GM19468 (cell line): Measurements from ENCODE around the gene MRGPRE.

ENCODE experiments used
- ATAC-seq: cut with Tn5 transposase; IDR thresholded peaks from one replicate; pipeline ENCODE4 v1.9.1; 2021; ENCODE audit warnings: mild to moderate bottlenecking, moderate library complexity, moderate number of reproducible peaks; ENCODE audit not compliant: unreplicated experiment; ENCODE audit errors: extremely low read depth

MRGPRE gene

GRCh38 chr11:3216027-3216525 lies 16.1 kb downstream of the MRGPRE start:
- no peak for ATAC-seq

- no peak for ATAC-seq
These were observed 16.7 kb downstream of the MRGPRE start for GRCh38 chr11:3215346-3216026.

GRCh38 chr11:3214420-3214699 lies 17.9 kb downstream of the MRGPRE start:
- ATAC-seq, result no peak

GRCh38 chr11:3213659-3214419 lies 18.4 kb downstream of the MRGPRE start:
- no peak for ATAC-seq

GRCh38 chr11:3208272-3208671 lies 23.9 kb downstream of the MRGPRE start:
- ATAC-seq, result no peak

- no peak for ATAC-seq
These were observed 24.6 kb downstream of the MRGPRE start for GRCh38 chr11:3207526-3208189.

- no peak for ATAC-seq
These were observed 25.4 kb downstream of the MRGPRE start for GRCh38 chr11:3206922-3207204.

GRCh38 chr11:3206156-3206921 lies 25.9 kb downstream of the MRGPRE start:
- ATAC-seq, result no peak

GRCh38 chr11:3205261-3206155 lies 26.7 kb downstream of the MRGPRE start:
- ATAC-seq, result no peak

- ATAC-seq, result no peak
These were observed 27.8 kb downstream of the MRGPRE start for GRCh38 chr11:3204141-3205015.

- no peak for ATAC-seq
These were observed 28.8 kb downstream of the MRGPRE start for GRCh38 chr11:3203221-3204043.

- ATAC-seq, result no peak
These were observed 29.5 kb downstream of the MRGPRE start for GRCh38 chr11:3202759-3203158.

GRCh38 chr11:3202305-3202704 lies 29.9 kb downstream of the MRGPRE start:
- no peak for ATAC-seq

GRCh38 chr11:3201677-3202181 lies 30.5 kb downstream of the MRGPRE start:
- ATAC-seq, result no peak

- no peak for ATAC-seq
These were observed 31.1 kb downstream of the MRGPRE start for GRCh38 chr11:3201112-3201581.

- no peak for ATAC-seq
These were observed 31.7 kb downstream of the MRGPRE start for GRCh38 chr11:3200388-3201111.
